BJ (cell line): Measurements from ENCODE around the gene CHCT1. TPM values are rescaled to one million over a fixed set of nuclear protein-coding genes. Genes with fewer than 3 reads are reported as not detected.
"Not testable (repeated sequence)": the region's sequence is repeated elsewhere in the genome, so short reads cannot be mapped to it uniquely, and the experiment has no call there.

Experiments used
- CTCF ChIA-PET: fragments of 350-600 bp; formaldehyde crosslinking; extraction: SDS; loops from one replicate; lab custom pipeline; 2021; ENCODE audit warnings: antibody characterized with exemption, inconsistent platforms; lab: Yijun Ruan, JAX
- POLR2A ChIA-PET: fragments of 300-600 bp; sonication (Branson Sonifier 250); formaldehyde crosslinking; extraction: SDS; loops from one replicate; lab custom pipeline; 2021; ENCODE audit warnings: antibody characterized with exemption; lab: Charles Lee
- DNase-seq: peaks from one replicate; pipeline ENCODE4 v3.0.0-alpha.2; 2011; ENCODE audit warnings: low read depth
- H3K27me3 ChIP-seq: 2 replicates; pipeline ENCODE4 v1.6.0; 2011; ENCODE audit warnings: low read length; ENCODE audit not compliant: control insufficient read depth, insufficient read depth
- H3K36me3 ChIP-seq: 2 replicates; pipeline ENCODE4 v1.5.1; 2011; ENCODE audit warnings: low read length; ENCODE audit not compliant: control insufficient read depth, insufficient read depth
- H3K4me3 ChIP-seq: 2 replicates; pipeline ENCODE4 v1.5.1; 2011; ENCODE audit warnings: low read depth, mild to moderate bottlenecking, control low read depth, low read length
- polyA plus RNA-seq: library from polyadenylated mRNA; depleted of rRNA; stranded (reverse); fragments of >200 nt; gene quantifications from 2 replicates; pipeline ENCODE4 v1.2.3, GENCODE V29; 2011
- TF ChIP-seq, protein P1 (sequence below): IDR thresholded peaks from 2 replicates; pipeline ENCODE4 v1.5.1; 2011; ENCODE audit warnings: low read depth, mild to moderate bottlenecking, control low read depth, inconsistent platforms, low read length, moderate library complexity; ENCODE audit not compliant: insufficient read depth

CHCT1 gene
- polyA plus RNA-seq, 1 experiment, result not detected

DNA sequence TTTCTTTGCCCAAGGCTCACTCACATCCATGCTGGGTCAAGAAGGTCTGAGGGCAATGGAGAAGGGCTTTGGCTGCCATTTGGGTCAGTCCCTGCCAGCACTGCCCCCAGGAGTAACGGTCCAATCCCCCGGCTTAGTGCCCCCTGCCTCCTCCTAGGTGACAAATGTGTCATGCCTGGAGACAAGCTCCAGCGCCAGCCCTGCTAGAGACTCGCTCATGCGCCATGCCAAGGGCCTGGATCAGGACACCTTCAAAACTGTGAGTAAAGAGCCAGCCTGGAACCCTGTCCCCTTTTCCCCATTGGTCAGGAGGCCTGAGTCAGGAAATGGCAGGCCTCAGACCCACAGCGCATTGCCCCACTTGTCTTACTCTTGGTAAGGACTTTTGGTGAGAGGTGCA, 3.3 kb downstream of the CHCT1 start:
- peaks cover 1% of the 10 kb centered on the region for H3K27me3 ChIP-seq
- CTCF ChIA-PET, result no interaction called here
- H3K36me3 ChIP-seq, result no peaks in the 10 kb centered on the region
- POLR2A ChIA-PET, result no interaction called here
- H3K4me3 ChIP-seq, result no peak overlapping the region
- TF ChIP-seq, protein P1, sequence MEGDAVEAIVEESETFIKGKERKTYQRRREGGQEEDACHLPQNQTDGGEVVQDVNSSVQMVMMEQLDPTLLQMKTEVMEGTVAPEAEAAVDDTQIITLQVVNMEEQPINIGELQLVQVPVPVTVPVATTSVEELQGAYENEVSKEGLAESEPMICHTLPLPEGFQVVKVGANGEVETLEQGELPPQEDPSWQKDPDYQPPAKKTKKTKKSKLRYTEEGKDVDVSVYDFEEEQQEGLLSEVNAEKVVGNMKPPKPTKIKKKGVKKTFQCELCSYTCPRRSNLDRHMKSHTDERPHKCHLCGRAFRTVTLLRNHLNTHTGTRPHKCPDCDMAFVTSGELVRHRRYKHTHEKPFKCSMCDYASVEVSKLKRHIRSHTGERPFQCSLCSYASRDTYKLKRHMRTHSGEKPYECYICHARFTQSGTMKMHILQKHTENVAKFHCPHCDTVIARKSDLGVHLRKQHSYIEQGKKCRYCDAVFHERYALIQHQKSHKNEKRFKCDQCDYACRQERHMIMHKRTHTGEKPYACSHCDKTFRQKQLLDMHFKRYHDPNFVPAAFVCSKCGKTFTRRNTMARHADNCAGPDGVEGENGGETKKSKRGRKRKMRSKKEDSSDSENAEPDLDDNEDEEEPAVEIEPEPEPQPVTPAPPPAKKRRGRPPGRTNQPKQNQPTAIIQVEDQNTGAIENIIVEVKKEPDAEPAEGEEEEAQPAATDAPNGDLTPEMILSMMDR, result no peak
- DNase-seq, result no peak

DNA sequence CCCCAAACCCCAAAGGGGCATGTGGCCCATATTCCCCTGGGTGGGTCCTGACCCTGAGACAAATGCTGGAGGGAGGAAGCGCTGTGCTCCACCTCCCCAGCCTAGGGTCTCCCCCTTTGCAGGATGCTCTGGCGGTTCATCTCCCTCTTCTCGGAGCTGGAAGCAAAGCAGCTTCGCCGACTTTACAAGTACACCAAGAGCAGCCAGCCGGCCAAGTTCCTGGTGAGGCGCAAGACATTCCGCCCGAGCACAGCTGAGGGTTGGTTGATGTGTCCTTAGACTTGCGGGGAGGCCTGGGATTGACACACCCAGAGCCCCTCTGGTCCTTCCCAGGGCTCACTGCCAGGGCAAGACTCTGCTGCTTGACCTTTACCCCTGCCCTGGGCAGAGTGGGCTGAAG, 4.3 kb downstream of the CHCT1 start:
- ChIA-PET CTCF (no interaction called here), POLR2A (no interaction called here)
- Histone ChIP-seq H3K36me3 (no peaks in the 10 kb centered on the region), H3K4me3 (no peak overlapping the region), H3K27me3 (peaks cover 1% of the 10 kb centered on the region)
- no peak for DNase-seq
- TF ChIP-seq, protein P1, result no peak

DNA sequence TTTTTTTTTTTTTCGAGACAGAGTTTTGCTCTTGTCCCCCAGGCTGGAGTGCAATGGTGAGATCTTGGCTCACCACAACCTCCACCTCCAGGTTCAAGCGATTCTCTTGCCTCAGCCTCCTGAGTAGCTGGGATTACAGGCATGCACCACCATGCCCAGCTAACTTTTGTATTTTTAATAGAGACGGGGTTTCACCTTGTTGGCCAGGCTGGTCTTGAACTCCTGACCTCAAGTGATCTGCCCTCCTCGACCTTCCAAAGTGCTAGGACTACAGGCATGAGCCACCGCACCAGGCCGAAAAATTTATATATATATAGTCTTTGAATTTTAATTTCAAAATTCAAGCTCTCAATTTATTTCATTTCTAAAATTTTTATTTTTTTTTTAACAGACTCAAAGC, 6.2 kb downstream of the CHCT1 start:
- CTCF ChIA-PET, result interaction anchor here (0.5 kb wide), 1 partner anchor 264 kb away, joined by 3 read pairs; no protein-coding TSS in a partner anchor
- POLR2A ChIA-PET, H3K27me3 ChIP-seq: not testable (repeated sequence)

DNA sequence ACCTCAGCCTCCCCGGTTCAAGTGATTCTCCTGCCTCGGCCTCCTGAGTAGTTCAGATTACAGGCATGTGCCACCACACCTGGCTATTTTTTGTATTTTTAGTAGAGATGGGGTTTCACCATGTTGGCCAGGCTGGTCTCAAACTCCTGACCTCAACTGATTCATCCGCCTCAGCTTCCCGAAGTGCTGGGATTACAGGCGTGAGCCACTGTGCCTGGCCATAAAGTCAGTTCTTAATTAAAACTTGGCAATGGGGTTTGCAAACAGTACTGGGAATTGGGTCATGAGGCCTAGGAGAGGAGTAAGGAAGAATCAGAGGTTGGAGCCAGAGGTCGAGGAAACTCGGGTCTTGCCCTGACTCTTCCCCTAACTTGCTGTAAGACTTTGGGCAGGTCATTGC, 8.3 kb downstream of the CHCT1 start:
- CTCF ChIA-PET, result interaction anchor here (1.4 to 1.8 kb wide), 2 partner anchors 10 to 11 kb away, joined by 4 to 5 read pairs; no protein-coding TSS in a partner anchor
- H3K27me3 ChIP-seq, DNase-seq, H3K4me3 ChIP-seq, H3K36me3 ChIP-seq: not testable (repeated sequence)
- POLR2A ChIA-PET, result interaction anchor here (0.6 kb wide), 1 partner anchor 302 kb away, joined by 4 read pairs; no protein-coding TSS in a partner anchor

More for the DNA sequence above, 6.2 kb downstream of the CHCT1 start:
- not testable (repeated sequence) for DNase-seq, H3K36me3 ChIP-seq, H3K4me3 ChIP-seq

DNA sequence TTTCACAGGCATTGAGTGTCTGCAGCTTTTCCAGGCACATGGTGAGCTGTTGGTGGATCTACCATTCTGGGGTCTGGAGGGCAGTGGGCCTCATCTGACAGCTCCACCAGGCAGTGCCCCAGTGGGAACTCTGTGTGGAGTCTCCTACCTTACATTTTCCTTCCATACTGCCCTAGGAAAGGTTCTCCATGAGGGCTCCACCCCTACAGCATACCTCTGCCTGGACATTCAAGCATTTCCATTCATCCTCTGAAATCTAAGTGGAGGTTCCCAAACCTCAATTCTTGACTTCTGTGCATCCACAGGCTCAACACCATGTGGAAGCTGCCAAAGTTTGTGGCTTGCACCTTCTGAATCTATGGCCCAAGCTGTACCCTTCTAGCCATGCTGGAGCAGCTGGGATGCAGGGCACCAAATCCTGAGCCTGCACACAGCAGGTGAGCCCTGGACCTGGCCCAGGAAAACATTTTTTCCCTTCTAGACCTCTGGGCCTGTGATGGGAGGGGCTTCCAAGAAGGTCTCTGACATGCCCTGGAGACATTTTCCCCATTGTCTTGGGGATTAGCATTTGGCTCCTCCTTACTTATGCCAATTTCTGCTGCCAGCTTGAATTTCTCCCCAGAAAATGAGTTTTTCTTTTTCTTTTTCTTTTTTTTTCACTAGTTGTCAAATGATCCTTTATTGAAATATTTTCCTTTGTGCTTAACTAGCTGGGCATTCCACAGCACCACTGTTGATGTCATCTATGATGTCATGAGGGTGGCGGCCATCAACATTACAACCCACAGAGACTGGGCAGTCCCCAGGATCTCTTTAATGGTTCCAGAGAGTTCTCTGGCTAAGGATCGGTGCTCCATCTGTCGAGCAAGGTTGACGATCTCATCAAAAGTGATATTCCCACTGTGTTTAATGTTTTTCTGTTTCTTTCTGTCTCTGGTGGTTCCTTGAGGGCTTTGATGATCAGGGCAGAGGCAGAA, 11.0 kb downstream of the CHCT1 start:
- H3K4me3 ChIP-seq, POLR2A ChIA-PET, H3K36me3 ChIP-seq, H3K27me3 ChIP-seq, DNase-seq: not testable (repeated sequence)
- CTCF ChIA-PET, result interaction anchor here (1.2 kb wide), 1 partner anchor 12 kb away, joined by 3 read pairs; no protein-coding TSS in a partner anchor

DNA sequence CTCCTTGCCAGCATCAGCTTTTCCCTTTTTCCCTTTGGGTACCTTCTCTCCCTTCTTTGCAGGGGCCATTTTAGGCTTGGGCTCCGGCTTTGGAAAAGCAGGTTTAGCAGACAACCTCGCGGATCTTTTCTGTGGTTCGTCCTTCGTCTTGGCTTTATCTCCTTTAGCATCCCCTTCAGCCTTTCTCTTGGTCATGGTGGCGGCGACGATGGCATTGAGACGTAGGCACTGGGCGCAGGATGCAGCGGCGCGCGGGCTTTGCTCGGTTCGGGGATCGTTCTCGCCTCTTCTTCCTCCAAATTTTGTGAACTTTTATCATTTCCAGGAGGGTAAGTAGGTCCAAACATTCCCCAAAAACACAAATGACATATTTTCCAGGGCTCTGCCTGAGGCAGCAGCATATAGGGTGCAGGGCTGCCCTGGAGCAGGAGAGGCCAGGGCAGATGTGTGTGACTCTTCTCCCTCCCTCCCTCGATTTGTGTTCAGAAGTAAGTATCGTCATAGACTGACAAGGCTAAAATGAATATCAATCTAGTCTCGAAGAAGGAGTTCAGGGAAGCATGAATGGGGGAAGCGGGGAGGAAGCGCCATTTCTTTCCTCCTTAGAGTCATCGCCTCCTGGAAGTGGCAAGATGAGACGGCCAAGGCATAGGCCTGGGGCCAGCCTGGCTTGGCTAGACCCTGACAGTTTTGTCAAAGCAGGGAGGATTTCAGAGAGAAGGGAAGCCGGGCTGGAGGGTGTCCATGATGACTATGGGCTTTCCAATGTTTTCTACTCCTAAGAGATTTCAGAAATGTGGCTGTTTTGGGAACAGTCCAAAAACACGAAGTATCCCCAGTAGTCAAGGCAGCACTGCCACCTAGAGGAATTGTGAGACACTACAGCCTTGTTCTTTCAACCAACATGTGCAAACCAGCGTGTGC, 13.2 kb downstream of the CHCT1 start:
- Histone ChIP-seq H3K4me3 (no peak overlapping the region), H3K36me3 (no peaks in the 10 kb centered on the region), H3K27me3 (no peaks in the 10 kb centered on the region; the same call in 1 of the 2 replicates)
- CTCF ChIA-PET, result interaction anchor here (1.5 kb wide), 1 partner anchor 296 kb away, joined by 4 read pairs; no protein-coding TSS in a partner anchor
- DNase-seq, result no peak
- TF ChIP-seq, protein P1, result peak; percentile 83
- POLR2A ChIA-PET, result no interaction called here
